Subcutaneous adipose tissue (tissue), 4 donors: ENCODE data around the gene DPYSL5. TPM values are rescaled to one million over a fixed set of nuclear protein-coding genes. Genes with fewer than 3 reads are reported as not detected.

Experiments used
- total RNA-seq, 4 donors: library from RNA; depleted of rRNA; stranded (reverse); fragments of >200 nt; gene quantifications; one replicate each; pipeline ENCODE4 v1.1.0, GENCODE V29; 2016
- TF ChIP-seq, protein P1 (sequence below): fragments of 450-650 bp; IDR thresholded peaks from one replicate; pipeline ENCODE4 v1.5.1; 2016; ENCODE audit warnings: low read depth, mild to moderate bottlenecking, control low read depth, antibody characterized with exemption, moderate library complexity

DPYSL5 gene
- total RNA-seq, 4 donors from 2014 or later = not detected

GRCh38 chr2:26876260-26876659 is 28.3 kb downstream of the DPYSL5 start:
- TF ChIP-seq, protein P1, sequence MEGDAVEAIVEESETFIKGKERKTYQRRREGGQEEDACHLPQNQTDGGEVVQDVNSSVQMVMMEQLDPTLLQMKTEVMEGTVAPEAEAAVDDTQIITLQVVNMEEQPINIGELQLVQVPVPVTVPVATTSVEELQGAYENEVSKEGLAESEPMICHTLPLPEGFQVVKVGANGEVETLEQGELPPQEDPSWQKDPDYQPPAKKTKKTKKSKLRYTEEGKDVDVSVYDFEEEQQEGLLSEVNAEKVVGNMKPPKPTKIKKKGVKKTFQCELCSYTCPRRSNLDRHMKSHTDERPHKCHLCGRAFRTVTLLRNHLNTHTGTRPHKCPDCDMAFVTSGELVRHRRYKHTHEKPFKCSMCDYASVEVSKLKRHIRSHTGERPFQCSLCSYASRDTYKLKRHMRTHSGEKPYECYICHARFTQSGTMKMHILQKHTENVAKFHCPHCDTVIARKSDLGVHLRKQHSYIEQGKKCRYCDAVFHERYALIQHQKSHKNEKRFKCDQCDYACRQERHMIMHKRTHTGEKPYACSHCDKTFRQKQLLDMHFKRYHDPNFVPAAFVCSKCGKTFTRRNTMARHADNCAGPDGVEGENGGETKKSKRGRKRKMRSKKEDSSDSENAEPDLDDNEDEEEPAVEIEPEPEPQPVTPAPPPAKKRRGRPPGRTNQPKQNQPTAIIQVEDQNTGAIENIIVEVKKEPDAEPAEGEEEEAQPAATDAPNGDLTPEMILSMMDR = no peak

DNA sequence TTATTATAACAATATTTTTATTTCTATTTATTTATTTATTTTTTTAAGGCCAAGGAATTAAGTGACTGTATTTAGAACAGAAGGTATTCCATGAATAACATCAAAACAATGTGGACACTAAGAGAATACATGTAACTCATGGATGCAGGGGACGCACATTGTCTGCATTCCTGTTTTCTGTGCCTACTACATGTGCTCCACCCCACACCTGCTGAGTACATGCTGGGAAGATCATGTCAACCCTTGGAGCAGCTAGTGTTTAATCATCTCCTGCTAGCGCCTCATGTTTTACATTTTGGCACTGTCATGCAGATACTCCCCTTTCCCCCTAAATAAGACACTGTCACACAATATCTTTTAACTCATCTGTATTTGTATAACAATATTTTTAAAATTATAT is 29.3 kb downstream of the DPYSL5 start:
- TF ChIP-seq, protein P1 = no peak

DNA sequence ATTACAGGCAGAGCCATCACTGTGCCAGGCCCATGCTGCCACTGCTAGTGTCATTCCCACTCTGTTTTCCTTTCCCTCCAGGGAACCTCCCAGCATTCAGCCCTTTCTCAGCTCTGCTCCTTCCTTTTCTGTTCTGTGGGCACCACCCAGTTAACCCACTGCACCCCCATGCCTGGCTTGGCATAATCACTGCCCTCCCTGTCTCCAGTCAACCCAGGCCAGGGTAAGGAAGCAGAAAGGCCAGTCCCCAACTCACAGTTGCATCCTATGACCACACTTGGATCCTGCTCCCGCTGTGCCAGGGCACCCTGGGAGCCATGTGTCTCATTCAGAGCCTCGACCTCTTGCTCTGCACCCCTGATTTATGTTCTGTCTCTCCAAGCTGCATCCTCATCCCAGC is 32.2 kb downstream of the DPYSL5 start:
- TF ChIP-seq, protein P1 = no peak

DNA sequence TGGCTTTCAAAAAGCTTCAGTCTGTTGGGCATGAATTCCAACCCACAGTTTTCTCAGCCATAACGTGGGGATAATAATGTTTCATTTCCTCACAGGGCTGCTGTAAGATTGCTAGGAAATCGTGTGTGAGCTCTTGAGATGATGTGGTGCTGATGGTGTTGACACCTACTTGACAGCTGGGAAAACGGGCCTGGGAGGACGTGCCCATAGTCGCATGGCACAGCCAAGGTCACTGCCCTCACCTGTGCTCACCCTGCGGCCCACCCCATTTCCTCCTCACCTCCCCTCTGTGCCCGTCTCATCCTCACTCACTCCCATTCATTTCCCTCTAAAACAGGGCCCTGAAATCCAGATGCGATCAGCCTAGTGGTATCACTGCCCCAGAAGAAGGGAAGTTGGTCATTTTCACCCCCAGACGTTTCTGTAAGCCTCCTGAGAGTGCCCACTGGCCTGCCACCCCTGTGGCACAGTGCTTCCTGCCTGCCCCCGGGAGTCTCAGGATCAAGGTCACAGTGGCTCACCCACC is 33.0 kb downstream of the DPYSL5 start:
- TF ChIP-seq, protein P1 = no peak

DNA sequence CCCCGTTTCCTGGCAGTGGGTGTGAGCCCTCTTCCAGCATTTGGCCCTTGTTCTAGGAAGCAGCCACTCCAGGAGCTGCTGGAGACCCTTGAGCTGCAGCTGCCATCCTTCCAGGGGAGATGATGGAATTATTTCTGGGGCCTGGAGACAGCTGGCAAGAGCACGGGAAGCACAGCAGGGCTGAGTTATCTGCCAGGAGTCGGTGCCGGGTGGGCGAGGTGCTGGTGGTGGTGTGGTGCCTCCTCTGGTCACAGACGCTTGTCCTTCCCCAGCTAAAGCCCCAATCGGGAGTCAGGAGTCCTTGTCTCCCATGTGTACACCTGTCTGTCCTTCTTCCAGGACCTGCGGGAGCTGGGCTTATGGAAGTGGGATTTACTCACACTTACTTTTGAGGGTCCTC is 36.0 kb downstream of the DPYSL5 start:
- TF ChIP-seq, protein P1 = no peak

DNA sequence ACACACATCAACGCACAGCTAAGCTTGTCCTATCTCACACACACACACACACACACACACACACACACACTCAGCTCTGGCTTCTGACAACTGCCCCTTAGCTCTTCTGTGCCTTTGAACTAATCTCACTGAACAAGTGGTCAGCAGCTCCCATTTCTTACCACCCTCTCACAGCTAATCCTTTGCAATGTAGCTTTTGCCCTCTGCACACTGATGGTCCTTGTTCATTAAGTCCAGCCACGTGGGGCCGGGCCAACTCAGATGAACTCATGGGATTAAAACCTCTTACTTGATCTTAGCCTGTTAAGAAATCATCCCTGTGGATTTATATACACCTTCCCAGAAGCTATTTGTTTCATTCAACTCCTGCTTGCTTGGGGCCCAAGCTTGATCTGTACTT is 36.6 kb downstream of the DPYSL5 start:
- TF ChIP-seq, protein P1 = no peak

- TF ChIP-seq, protein P1 = no peak
These were observed 37.9 kb downstream of the DPYSL5 start for GRCh38 chr2:26885651-26886329.
